Sigmoid colon (tissue), 4 donors: ENCODE data around the gene PTPRT.

Experiments used
- EP300 ChIP-seq, 4 donors: sonication (generic); formaldehyde crosslinking; IDR thresholded peaks; one replicate each; pipeline ENCODE4 v1.6.1; 2017; ENCODE audit warnings: antibody characterized with exemption in 4 of 4
- POLR2A ChIP-seq, 2 donors: fragments of 450-650 bp; IDR thresholded peaks; one replicate each; pipeline ENCODE4 v1.6.1; 2016; ENCODE audit warnings: antibody characterized with exemption in 2 of 2, mild to moderate bottlenecking in 2 of 2, moderate library complexity in 2 of 2
- TF ChIP-seq, protein P1 (sequence below), 4 experiments: fragments of 450-650 bp in 3 of 4; fragments of 200-600 bp in 1 of 4; IDR thresholded peaks; one replicate each; pipeline ENCODE4 v1.5.1; 2016 to 2019; ENCODE audit warnings: antibody characterized with exemption in 4 of 4, mild to moderate bottlenecking in 3 of 4, moderate library complexity in 2 of 4

DNA sequence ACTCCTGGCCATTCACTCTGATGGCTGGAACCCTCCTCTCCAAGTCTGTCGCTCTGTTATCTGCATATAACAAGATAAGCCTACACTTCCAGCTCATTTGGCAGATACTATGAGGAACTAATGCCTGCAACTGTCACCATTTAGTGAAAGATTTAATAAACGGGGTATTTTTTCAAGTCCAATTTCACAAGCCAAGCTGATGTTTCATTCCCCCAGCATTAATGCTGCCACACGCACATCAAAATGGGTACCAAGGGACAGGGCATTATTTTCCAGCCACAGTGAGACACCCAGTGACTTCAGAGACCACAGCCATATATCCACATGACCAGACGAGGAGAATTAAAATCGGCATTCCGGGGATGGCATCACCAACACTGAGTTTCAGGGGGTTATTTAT, 175.5 kb downstream of the PTPRT start:
- no peak for TF ChIP-seq EP300 (IDR thresholded peaks at IDR 0.05)
- TF ChIP-seq, protein P1, sequence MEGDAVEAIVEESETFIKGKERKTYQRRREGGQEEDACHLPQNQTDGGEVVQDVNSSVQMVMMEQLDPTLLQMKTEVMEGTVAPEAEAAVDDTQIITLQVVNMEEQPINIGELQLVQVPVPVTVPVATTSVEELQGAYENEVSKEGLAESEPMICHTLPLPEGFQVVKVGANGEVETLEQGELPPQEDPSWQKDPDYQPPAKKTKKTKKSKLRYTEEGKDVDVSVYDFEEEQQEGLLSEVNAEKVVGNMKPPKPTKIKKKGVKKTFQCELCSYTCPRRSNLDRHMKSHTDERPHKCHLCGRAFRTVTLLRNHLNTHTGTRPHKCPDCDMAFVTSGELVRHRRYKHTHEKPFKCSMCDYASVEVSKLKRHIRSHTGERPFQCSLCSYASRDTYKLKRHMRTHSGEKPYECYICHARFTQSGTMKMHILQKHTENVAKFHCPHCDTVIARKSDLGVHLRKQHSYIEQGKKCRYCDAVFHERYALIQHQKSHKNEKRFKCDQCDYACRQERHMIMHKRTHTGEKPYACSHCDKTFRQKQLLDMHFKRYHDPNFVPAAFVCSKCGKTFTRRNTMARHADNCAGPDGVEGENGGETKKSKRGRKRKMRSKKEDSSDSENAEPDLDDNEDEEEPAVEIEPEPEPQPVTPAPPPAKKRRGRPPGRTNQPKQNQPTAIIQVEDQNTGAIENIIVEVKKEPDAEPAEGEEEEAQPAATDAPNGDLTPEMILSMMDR (IDR thresholded peaks at IDR 0.05), result no peak
- no peak for TF ChIP-seq POLR2A (IDR thresholded peaks at IDR 0.05)
